ENCODE data around the gene COL6A2. TPM values are rescaled to one million over a fixed set of nuclear protein-coding genes. Genes with fewer than 3 reads are reported as not detected.

COL6A2 gene
- total and polyA plus RNA-seq, 4 experiments from 2014 or later, result 0.77 to 25.7 (median 11.6) TPM

GRCh38 chr21:46119637-46120271 lies 21.8 kb downstream of the COL6A2 start:
- no peaks in the 10 kb centered on the region for H3K27me3 Mint-ChIP-seq
- Histone ChIP-seq H3K4me1 (ENCODE audit: insufficient read depth, low read length) (no peaks in the 10 kb centered on the region), H3K27ac (ENCODE audit: low read depth, low read length) (no peak overlapping the region), H3K9me3 (ENCODE audit: control insufficient read depth in 1 of 2, low read length in 2 of 2) (peaks cover 0 to 4% of the 10 kb centered on the region in 2 donors), H3K4me3 (ENCODE audit: low read length in 2 of 2) (no peak overlapping the region), H3K36me3 (ENCODE audit: insufficient read depth, low read length) (no peaks in the 10 kb centered on the region), H3K27me3 (ENCODE audit: insufficient read depth, low read length) (no peaks in the 10 kb centered on the region)
- no peak overlapping the region for H3K27ac Mint-ChIP-seq
- H3K4me1 Mint-ChIP-seq, result no peaks in the 10 kb centered on the region
- intact Hi-C loops (cut with micrococcal nuclease), result no loop called here
- no peaks in the 10 kb centered on the region for H3K36me3 Mint-ChIP-seq
- CTCF ChIA-PET (ENCODE audit: partially characterized antibody), result no interaction called here
- H3K9me3 Mint-ChIP-seq, result peaks cover 0 to 1% (median 0%) of the 10 kb centered on the region in 8 donors
- POLR2A ChIA-PET (ENCODE audit: partially characterized antibody), result no interaction called here
- DNase-seq, result no peak
- H3K4me3 Mint-ChIP-seq, result no peak overlapping the region

GRCh38 chr21:46120301-46121285 lies 22.7 kb downstream of the COL6A2 start:
- H3K4me1 Mint-ChIP-seq, result no peaks in the 10 kb centered on the region
- no peaks in the 10 kb centered on the region for H3K36me3 Mint-ChIP-seq
- POLR2A ChIA-PET (ENCODE audit: partially characterized antibody), result no interaction called here
- H3K27me3 Mint-ChIP-seq, result no peaks in the 10 kb centered on the region
- Histone ChIP-seq H3K27ac (ENCODE audit: low read depth, low read length) (no peak overlapping the region), H3K9me3 (ENCODE audit: control insufficient read depth in 1 of 2, low read length in 2 of 2) (no peaks in the 10 kb centered on the region), H3K27me3 (ENCODE audit: insufficient read depth, low read length) (no peaks in the 10 kb centered on the region), H3K4me1 (ENCODE audit: insufficient read depth, low read length) (no peaks in the 10 kb centered on the region), H3K36me3 (ENCODE audit: insufficient read depth, low read length) (no peaks in the 10 kb centered on the region), H3K4me3 (ENCODE audit: low read length in 2 of 2) (no peak overlapping the region)
- CTCF ChIA-PET (ENCODE audit: partially characterized antibody), result no interaction called here
- no peak overlapping the region for H3K27ac Mint-ChIP-seq
- DNase-seq, result no peak
- H3K4me3 Mint-ChIP-seq, result no peak overlapping the region
- H3K9me3 Mint-ChIP-seq, result peaks cover 0 to 1% (median 0%) of the 10 kb centered on the region in 8 donors
- intact Hi-C loops (cut with micrococcal nuclease), result no loop called here

- Histone ChIP-seq H3K9me3 (ENCODE audit: control insufficient read depth in 1 of 2, low read length in 2 of 2) (no peaks in the 10 kb centered on the region), H3K4me3 (ENCODE audit: low read length in 2 of 2) (no peak overlapping the region), H3K36me3 (ENCODE audit: insufficient read depth, low read length) (no peaks in the 10 kb centered on the region), H3K27me3 (ENCODE audit: insufficient read depth, low read length) (no peaks in the 10 kb centered on the region), H3K4me1 (ENCODE audit: insufficient read depth, low read length) (no peaks in the 10 kb centered on the region), H3K27ac (ENCODE audit: low read depth, low read length) (no peak overlapping the region)
- ChIA-PET POLR2A (ENCODE audit: partially characterized antibody) (no interaction called here), CTCF (ENCODE audit: partially characterized antibody) (no interaction called here)
- Mint-ChIP-seq H3K36me3 (no peaks in the 10 kb centered on the region), H3K27me3 (no peaks in the 10 kb centered on the region), H3K4me1 (no peaks in the 10 kb centered on the region), H3K27ac (no peak overlapping the region), H3K9me3 (peaks cover 0 to 1% (median 0%) of the 10 kb centered on the region in 8 donors), H3K4me3 (no peak overlapping the region)
- peak in 1 of 5 donors; percentile 28 for DNase-seq
- intact Hi-C loops (cut with micrococcal nuclease), result no loop called here
Measured at GRCh38 chr21:46121286-46122221, 23.6 kb downstream of the COL6A2 start.

- H3K27ac ChIP-seq (ENCODE audit: low read depth, low read length), result no peak overlapping the region
- DNase-seq, result no peak
- Mint-ChIP-seq H3K27me3 (no peaks in the 10 kb centered on the region), H3K4me1 (no peaks in the 10 kb centered on the region), H3K4me3 (no peak overlapping the region), H3K27ac (no peak overlapping the region), H3K9me3 (no peaks in the 10 kb centered on the region), H3K36me3 (no peaks in the 10 kb centered on the region)
- intact Hi-C loops (cut with micrococcal nuclease), result no loop called here
- no peaks in the 10 kb centered on the region for H3K36me3 ChIP-seq (ENCODE audit: insufficient read depth, low read length)
- ChIA-PET POLR2A (ENCODE audit: partially characterized antibody) (no interaction called here), CTCF (ENCODE audit: partially characterized antibody) (no interaction called here)
- H3K9me3 ChIP-seq (ENCODE audit: control insufficient read depth in 1 of 2, low read length in 2 of 2), result no peaks in the 10 kb centered on the region
- no peaks in the 10 kb centered on the region for H3K27me3 ChIP-seq (ENCODE audit: insufficient read depth, low read length)
- no peaks in the 10 kb centered on the region for H3K4me1 ChIP-seq (ENCODE audit: insufficient read depth, low read length)
- H3K4me3 ChIP-seq (ENCODE audit: low read length in 2 of 2), result no peak overlapping the region
Measured at GRCh38 chr21:46122237-46122671, 24.3 kb downstream of the COL6A2 start.

GRCh38 chr21:46122758-46123683 lies 25.1 kb downstream of the COL6A2 start:
- no peaks in the 10 kb centered on the region for H3K9me3 ChIP-seq (ENCODE audit: control insufficient read depth in 1 of 2, low read length in 2 of 2)
- Mint-ChIP-seq H3K9me3 (no peaks in the 10 kb centered on the region), H3K27ac (no peak overlapping the region), H3K4me3 (no peak overlapping the region), H3K27me3 (no peaks in the 10 kb centered on the region), H3K4me1 (peaks cover 0 to 5% (median 0%) of the 10 kb centered on the region in 4 donors), H3K36me3 (no peaks in the 10 kb centered on the region)
- POLR2A ChIA-PET (ENCODE audit: partially characterized antibody), result no interaction called here
- H3K4me3 ChIP-seq (ENCODE audit: low read length in 2 of 2), result no peak overlapping the region
- CTCF ChIA-PET (ENCODE audit: partially characterized antibody), result no interaction called here
- no peaks in the 10 kb centered on the region for H3K4me1 ChIP-seq (ENCODE audit: insufficient read depth, low read length)
- intact Hi-C loops (cut with micrococcal nuclease), result no loop called here
- DNase-seq, result peak in 1 of 5 donors; percentile 6
- no peaks in the 10 kb centered on the region for H3K27me3 ChIP-seq (ENCODE audit: insufficient read depth, low read length)
- no peaks in the 10 kb centered on the region for H3K36me3 ChIP-seq (ENCODE audit: insufficient read depth, low read length)
- no peak overlapping the region for H3K27ac ChIP-seq (ENCODE audit: low read depth, low read length)

- no peaks in the 10 kb centered on the region for H3K27me3 Mint-ChIP-seq
- no peak overlapping the region for H3K27ac Mint-ChIP-seq
- CTCF ChIA-PET (ENCODE audit: partially characterized antibody), result no interaction called here
- H3K4me1 ChIP-seq (ENCODE audit: insufficient read depth, low read length), result no peaks in the 10 kb centered on the region
- H3K36me3 Mint-ChIP-seq, result no peaks in the 10 kb centered on the region
- no peaks in the 10 kb centered on the region for H3K9me3 Mint-ChIP-seq
- no peak overlapping the region for H3K4me3 ChIP-seq (ENCODE audit: low read length in 2 of 2)
- H3K36me3 ChIP-seq (ENCODE audit: insufficient read depth, low read length), result no peaks in the 10 kb centered on the region
- H3K27me3 ChIP-seq (ENCODE audit: insufficient read depth, low read length), result no peaks in the 10 kb centered on the region
- H3K4me3 Mint-ChIP-seq, result no peak overlapping the region
- H3K4me1 Mint-ChIP-seq, result peaks cover 0 to 6% (median 0%) of the 10 kb centered on the region in 4 donors
- H3K9me3 ChIP-seq (ENCODE audit: control insufficient read depth in 1 of 2, low read length in 2 of 2), result no peaks in the 10 kb centered on the region
- peak in 1 of 5 donors; percentile 4 for DNase-seq
- POLR2A ChIA-PET (ENCODE audit: partially characterized antibody), result no interaction called here
- H3K27ac ChIP-seq (ENCODE audit: low read depth, low read length), result no peak overlapping the region
- intact Hi-C loops (cut with micrococcal nuclease), result no loop called here
Measured at GRCh38 chr21:46124083-46124925, 26.4 kb downstream of the COL6A2 start.
